Kidney capillary endothelial cell (primary cell): ENCODE data around the gene TSR2.
"Not testable (repeated sequence)": the region's sequence is repeated elsewhere in the genome, so short reads cannot be mapped to it uniquely, and the experiment has no call there.

Experiments used
- DNase-seq: peaks from one replicate; pipeline ENCODE4 v3.0.0-alpha.2; 2018; ENCODE audit warnings: low spot score

The TSR2 gene

GRCh38 chrX:54473993-54474859 lies 34.0 kb downstream of the TSR2 start:
- DNase-seq, result no peak

- no peak for DNase-seq
Measured at GRCh38 chrX:54479136-54480111, 39.2 kb downstream of the TSR2 start.

GRCh38 chrX:54482839-54483593 lies 42.8 kb downstream of the TSR2 start:
- DNase-seq, result no peak

DNA sequence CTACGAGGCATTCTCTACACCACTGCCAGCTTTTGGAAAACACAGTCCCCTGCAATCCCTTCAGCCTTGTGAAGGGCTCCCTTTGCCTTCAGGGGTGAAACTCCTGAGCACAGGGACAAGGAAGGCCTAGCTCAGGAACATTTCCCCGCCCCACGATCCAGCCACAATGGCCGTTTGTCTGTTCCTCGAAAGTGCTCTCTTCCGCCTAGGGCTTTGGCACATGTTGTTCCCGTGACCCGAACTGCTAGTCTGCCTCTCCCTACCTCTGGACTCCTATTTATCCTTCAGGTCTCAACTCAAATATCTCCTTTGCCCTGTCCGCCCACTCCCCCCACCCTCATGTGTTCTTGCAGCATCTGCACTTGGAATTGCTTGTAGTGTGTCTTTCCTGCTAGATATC lies 43.7 kb downstream of the TSR2 start:
- DNase-seq, result no peak

DNA sequence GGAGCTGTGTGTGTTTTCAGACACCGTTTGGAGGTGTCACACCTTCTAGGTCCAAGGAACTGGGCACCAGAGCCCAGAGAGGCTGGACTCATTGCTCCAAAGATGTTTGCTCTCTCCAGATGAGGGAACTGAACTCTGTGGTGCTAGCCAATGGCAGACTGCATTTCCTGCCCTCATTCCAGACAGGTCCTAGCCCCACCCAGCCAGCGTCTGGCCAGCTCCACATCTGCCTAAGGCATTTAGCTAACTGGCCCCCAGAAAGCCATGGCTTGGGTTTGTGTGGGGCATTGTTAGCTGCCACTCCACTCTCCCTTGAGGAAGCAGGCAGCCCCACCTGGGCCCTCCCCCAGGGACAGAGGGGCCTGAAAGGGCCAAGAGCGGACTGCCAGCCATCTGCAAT lies 44.5 kb downstream of the TSR2 start:
- no peak for DNase-seq

DNA sequence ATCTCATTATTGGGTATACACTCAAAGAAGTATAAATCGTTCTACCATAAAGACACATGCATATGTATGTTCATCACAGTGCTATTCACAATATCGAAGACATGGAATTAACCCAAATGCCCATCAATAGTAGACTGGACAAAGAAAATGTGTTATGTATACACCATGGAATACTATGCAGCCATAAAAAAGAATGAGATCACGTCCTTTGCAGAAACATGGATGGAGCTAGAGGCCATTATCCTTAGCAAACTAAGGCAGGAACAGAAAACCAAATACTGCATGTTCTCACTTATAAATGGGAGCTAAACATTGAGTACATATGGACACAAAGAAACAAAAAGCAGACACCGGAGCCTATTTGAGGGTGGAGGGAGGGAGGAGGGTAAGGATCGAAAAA lies 49.6 kb downstream of the TSR2 start:
- not testable (repeated sequence) for DNase-seq

GRCh38 chrX:54492340-54492739 lies 52.1 kb downstream of the TSR2 start:
- DNase-seq, result no peak

GRCh38 chrX:54494166-54494988 lies 54.2 kb downstream of the TSR2 start:
- DNase-seq, result no peak
